GM18502 (cell line): ENCODE measurements around the gene FANCC.
"Not testable (repeated sequence)": the region's sequence is repeated elsewhere in the genome, so short reads cannot be mapped to it uniquely, and the experiment has no call there.

Experiments
- ATAC-seq: cut with Tn5 transposase; IDR thresholded peaks from one replicate; pipeline ENCODE4 v1.9.1; 2021; ENCODE audit warnings: mild to moderate bottlenecking; ENCODE audit not compliant: unreplicated experiment, poor library complexity

Gene FANCC

DNA sequence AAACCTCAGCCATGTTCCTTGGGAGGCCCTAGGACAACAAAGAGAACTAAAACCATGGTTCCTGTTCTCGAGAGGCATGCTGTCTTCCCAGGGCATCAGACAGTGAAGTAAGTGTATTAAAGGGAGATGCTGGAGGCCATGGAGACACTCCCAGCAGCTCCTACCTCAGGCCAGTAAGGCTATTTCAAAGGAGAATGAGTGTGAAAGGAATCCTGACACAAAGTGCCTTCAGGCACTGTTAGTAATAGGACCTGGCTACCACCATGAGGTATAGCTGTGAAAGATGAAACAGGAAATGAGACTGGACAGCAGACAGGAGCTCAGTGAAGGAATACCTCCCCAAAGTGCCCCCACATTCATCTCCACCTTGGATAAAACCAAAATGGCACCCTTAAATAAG lies 71.0 kb downstream of the FANCC start:
- no peak for ATAC-seq

DNA sequence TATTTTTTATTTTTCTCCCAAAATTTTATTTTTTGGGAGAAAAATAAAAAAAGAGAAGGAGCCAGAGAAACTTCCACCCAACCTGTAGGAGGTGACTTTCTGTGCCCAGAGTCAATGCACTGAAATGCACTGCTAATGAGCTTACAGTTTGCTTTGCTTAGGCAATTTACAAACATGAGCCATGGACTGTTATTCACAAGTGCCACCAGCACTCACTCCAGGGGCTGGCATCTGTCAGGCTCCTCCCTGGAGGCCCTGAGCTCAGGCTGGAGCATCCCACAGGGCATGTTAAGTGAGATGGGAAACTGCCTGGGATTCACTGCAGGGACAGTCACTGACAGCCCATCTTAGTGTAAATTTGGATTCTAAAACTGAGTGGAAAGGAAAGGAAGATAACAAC lies 74.9 kb downstream of the FANCC start:
- no peak for ATAC-seq

DNA sequence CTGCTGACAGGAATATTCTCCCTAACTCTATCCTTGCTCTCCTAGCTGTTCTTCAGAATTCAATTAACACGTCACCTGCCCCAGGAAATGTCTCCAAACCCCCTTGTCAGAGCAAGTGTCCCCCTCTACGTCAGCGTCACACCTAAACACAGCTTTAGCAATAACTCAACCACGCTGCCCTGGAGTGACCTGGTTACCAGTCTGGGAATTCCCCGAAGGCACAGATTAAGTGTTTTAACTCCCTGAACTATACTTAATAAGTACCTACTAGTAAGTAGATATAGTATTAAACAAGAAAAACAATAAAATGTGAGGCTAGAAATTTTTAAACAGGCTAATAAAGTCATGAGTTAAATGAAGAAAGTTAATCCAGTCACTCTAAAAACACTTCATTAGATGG lies 78.4 kb downstream of the FANCC start:
- ATAC-seq: no peak

DNA sequence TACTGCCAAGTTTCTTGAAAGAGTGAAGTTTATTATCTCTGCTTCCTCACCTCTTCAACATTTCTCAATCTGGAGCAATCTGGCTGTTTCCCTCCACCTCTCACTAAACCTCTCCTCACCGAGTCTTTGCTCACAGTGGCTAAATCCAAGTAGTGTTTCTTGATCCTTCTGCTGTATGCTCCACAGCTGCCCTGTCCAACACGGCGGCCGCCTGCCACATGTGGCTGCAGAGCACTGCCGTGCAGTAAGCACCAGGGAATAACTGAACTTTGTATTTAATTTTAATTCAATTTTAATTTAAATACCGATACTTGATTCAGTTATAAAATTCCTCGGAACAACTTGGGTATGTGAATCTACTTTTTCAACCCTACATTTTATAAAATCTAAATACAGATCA lies 80.2 kb downstream of the FANCC start:
- no peak for ATAC-seq

GRCh38 chr9:95230046-95230445 lies 87.5 kb downstream of the FANCC start:
- ATAC-seq: no peak

DNA sequence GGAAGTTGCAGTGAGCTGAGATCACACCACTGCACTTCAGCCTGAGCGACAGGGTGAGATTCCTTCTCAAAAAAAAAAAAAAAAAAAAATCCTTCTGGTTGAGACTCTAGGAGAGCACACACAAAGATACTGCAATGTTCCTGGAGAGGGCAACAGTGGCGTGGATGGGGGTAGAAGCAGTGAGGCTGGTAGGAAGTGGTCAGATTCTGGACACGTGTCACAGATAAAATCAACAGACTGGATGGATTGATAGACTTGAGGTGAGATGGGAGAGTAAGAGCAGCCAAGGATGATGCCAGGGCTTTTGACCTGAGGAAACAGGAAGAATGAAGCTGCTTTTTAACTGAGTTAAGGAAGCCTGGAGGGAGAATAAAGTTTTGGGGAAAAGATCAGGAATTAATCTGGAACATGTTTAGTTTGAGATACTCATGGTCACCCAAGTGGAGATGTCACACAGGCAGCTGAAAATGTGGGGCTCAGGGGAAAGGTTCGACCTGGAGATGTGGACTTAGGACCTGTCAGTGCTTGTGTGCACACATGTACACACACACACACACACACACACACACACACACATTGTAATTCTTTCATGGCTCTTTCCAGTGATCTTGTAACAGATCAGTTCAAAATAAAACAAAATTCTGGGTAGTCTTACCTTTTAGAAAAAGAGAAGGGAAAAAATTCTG lies 88.1 kb downstream of the FANCC start:
- no peak for ATAC-seq

GRCh38 chr9:95226921-95227320 lies 90.6 kb downstream of the FANCC start:
- ATAC-seq: no peak

DNA sequence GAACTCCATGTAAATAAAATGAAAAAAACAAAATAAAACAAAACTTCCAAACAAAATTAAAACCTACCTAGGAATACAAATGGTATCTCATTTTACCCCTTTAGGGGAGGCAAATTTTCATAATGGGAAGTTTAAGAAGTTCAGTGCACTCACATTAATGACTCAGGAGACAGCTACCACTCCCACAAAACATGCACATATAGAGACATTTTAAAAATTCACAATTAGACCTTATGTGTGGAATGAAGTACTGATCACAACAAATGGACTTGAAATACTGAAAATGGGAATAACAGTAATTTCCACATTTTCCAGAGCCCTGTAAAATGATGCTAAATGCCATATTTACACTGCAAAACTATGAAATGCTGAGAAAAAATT lies 91.8 kb downstream of the FANCC start:
- ATAC-seq: no peak

GRCh38 chr9:95225076-95225725 lies 92.3 kb downstream of the FANCC start:
- ATAC-seq: no peak

GRCh38 chr9:95224376-95225019 lies 93.0 kb downstream of the FANCC start:
- no peak for ATAC-seq

DNA sequence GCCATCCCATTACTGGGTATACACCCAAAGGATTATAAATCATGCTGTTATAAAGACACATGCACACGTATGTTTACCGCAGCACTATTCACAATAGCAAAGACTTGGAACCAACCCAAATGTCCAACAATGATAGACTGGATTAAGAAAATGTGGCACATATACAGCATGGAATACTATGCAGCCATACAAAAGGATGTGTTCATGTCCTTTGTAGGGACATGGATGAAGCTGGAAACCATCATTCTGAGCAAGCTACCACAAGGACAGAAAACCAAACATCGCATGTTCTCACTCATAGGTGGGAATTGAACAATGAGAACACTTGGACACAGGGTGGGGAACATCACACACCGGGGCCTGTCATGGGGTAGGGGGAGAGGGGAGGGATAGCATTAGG lies 97.2 kb downstream of the FANCC start:
- ATAC-seq: not testable (repeated sequence)

- no peak for ATAC-seq
Measured at GRCh38 chr9:95218773-95219172, 98.7 kb downstream of the FANCC start.

- no peak for ATAC-seq
Measured at GRCh38 chr9:95217936-95218335, 99.6 kb downstream of the FANCC start.

GRCh38 chr9:95215336-95215898 lies 102.1 kb downstream of the FANCC start:
- ATAC-seq: no peak

GRCh38 chr9:95213117-95213516 lies 104.4 kb downstream of the FANCC start:
- ATAC-seq: no peak

DNA sequence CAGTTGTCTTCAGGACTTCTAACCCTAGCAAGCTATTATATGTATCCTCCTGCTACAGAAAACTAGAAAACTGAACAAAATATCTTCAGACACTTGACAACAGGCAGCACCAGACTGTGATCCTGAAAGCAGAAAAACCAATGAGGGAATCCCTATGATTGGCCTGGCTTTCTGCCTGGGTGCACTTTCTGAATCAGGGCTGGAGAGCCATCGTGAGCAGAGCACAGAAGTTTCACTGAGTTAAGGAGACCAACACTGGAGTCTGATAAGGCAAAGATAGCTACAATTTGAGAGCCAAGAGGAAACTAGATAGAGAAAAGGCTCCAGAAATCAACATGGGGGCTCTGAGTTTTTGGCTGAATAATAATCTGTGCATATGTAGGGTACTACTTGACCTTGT lies 106.5 kb downstream of the FANCC start:
- ATAC-seq: no peak

- ATAC-seq: no peak
Measured at GRCh38 chr9:95207403-95207802, 110.1 kb downstream of the FANCC start.

- ATAC-seq: no peak
Measured at GRCh38 chr9:95206143-95206542, 111.4 kb downstream of the FANCC start.

DNA sequence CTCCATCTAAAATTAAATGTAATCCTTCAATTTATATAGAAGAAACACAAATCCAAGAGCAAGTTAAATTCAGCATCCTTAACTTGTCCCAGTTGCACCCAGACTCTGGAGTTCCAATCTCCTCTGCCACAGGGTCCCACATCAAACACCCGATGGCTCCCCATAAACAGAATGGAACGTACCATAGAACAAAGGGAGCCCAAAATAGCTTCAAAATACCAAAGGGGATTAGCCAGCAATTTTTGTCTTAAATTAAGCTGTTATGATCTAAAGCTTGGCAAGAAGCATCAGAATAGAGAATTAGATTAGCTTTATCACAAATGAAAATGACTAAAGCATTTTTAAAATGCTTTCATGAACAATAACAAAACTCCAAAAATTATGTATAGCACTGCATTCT lies 112.8 kb downstream of the FANCC start:
- no peak for ATAC-seq

GRCh38 chr9:95204310-95204709 lies 113.2 kb downstream of the FANCC start:
- ATAC-seq: no peak

DNA sequence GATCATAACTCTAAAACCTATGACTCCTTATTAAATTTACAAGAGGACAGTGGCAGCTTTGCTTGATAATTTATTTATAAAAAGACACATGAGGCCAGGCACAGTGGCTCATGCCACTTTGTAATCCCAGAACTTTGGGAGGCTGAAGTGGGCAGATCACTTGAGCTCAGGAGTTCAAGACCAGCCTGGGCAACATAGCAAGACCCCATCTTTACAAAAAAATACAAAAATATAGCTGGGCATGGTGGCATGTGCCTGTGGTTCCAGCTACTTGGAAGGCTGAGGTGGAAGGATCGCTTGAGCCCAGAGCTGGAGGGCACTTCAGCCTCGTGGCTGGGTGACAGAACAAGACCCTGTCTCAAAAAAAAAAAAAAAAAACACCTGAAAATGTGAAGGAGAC lies 114.5 kb downstream of the FANCC start:
- ATAC-seq: not testable (repeated sequence)
